GM18505 (cell line): Measurements from ENCODE around the gene ABCA2.

Source experiments
- ATAC-seq: cut with Tn5 transposase; IDR thresholded peaks from one replicate; pipeline ENCODE4 v1.9.1; 2021; ENCODE audit not compliant: unreplicated experiment
- POLR2A ChIP-seq: IDR thresholded peaks from 4 replicates; pipeline ENCODE4 v1.6.1; 2011; ENCODE audit warnings: borderline replicate concordance; ENCODE audit not compliant: insufficient read depth, insufficient read length; ENCODE audit errors: extremely low read depth

ABCA2 gene

DNA sequence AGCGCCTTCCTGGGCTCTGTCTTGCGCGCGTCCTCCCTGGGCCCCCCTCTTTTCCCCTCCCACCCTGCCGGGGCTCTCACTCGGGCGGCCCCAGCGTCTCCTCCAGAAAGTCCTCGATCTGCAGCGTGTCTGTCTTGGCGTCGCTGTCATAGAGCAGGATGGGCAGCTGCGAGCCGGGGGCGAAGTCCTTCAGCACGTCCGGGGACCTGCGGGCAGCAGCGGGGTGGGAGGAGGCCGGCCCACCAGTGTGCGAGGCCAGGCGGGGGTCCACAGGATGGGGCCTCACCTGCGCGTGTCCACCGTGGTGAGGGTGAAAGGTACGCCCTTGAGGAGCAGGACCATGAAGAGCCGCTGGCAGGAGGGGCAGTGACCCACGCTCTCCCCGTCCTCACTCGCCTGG lies 32.7 kb downstream of the ABCA2 start:
- no peak for ATAC-seq
- no peak for TF ChIP-seq POLR2A

DNA sequence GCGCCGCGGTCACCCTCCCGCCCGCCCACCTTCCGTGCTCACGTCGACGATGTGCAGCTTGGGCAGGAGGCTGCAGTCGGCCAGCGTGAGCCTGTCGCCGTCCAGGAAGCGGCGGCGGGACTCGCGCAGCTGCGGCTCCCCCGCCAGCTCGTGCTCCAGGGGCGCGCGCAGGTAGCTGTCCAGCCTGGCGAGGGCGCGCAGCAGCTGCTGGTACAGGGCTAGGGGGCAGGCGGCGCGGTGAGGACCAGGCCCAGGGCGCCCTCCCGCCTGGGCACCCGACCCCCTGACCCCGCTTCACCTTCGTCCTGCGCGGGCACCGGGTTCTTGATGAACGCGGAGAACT lies 33.2 kb downstream of the ABCA2 start:
- TF ChIP-seq POLR2A = no peak
- no peak for ATAC-seq

DNA sequence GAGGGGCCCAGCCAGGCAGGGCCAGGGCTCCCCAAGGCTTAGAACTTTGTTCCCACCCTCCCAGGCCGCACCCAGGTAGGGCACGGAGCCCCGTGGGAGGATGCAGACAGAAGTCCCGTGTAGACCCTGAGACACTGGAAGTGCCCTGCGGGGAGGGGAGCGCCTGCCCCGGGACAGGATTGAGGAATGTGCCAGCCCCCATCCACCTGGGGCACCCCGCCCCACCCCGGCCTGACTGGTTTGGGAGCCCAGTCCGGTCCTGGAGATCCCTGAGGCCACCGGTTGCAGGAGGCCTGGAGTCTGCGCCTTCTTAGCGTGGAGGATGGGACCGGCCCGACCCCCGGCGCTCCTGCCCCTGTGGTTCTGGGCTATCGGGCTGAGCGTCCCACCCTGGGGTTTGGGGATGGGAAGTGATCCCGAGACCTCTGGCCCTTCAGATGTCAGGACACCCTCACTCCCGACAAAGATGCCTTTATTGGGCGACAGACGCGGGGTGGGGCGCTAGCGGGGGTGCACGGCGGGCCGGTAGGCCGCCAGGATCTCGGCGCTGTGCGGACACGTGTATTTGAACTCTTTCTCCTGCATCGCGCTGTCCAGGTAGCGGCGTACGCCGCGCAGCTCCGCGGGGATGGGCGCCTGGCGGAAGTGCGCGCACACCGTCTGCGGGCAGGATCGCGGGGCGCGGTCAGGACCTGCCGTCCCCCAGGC lies 33.7 kb downstream of the ABCA2 start:
- ATAC-seq = no peak
- no peak for TF ChIP-seq POLR2A

DNA sequence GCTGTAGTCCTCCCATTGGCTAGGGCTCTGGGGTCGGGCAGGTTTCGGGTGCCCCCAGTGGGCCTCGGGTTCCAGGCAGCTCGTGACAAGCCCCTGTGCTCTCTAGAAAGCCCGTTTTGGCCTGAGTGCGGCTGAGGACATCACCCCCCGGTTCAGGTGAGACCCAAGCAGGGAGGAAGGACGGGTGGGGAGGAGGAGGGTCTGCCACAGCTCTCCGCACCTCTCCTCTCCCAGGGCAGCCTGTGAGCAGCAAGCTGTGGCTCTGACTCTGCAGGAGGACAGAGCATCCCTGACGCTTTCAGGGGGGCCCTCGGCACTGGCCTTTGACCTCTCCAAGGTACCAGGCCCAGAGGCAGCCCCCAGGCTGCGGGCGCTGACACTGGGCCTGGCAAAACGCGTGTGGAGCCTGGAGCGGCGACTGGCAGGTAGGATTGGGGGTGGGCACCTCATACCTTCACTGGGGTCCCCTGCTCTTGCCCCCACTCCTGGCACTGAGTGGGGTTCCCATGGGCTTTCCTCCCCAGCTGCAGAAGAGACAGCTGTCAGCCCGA lies 35.1 kb downstream of the ABCA2 start:
- peak; percentile 2 for ATAC-seq
- no peak for TF ChIP-seq POLR2A

DNA sequence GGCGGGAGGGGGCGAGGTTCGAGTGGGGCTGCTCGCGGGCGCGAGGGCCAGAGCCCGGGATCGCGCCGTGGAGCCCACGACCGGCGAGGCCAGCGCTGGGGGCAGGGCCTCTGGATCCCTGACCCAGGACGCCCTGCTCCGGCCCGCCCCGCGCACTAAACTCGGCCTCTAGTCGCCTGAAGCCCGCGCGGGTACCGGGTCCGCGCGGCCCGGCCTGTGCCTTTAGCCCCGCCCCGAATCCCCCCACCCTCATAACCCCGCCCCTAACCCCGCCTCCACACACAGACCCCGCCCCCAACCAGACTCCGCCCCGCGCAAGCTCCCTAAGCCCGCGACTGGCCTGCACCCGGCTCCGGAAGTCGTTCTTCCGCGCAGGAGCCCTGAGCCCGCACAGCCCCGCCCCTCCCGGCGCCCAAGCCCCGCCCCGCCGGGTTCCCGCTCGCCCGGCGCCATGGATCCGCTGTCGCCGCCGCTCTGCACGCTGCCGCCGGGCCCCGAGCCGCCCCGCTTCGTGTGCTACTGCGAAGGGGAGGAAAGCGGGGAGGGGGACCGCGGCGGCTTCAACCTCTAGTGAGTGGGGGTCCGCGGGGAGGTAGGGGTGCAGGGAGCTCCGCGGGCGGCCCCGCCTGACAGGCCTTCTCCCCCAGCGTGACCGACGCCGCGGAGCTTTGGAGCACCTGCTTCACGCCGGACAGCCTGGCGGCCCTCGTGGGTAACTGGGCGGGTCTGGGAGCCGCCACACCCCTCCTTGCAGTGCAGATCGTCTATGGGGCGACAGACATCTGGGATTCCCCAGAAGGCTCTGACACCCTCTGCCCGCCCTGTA lies 35.8 kb downstream of the ABCA2 start, which contains the start of gene PAXX:
PAXX (plus strand) TSS at position 430 of the 826 bp plus-strand sequence; CDS start at position 452, 22 bp downstream.
- peak; percentile 55 for TF ChIP-seq POLR2A
- peak; percentile 74 for ATAC-seq

DNA sequence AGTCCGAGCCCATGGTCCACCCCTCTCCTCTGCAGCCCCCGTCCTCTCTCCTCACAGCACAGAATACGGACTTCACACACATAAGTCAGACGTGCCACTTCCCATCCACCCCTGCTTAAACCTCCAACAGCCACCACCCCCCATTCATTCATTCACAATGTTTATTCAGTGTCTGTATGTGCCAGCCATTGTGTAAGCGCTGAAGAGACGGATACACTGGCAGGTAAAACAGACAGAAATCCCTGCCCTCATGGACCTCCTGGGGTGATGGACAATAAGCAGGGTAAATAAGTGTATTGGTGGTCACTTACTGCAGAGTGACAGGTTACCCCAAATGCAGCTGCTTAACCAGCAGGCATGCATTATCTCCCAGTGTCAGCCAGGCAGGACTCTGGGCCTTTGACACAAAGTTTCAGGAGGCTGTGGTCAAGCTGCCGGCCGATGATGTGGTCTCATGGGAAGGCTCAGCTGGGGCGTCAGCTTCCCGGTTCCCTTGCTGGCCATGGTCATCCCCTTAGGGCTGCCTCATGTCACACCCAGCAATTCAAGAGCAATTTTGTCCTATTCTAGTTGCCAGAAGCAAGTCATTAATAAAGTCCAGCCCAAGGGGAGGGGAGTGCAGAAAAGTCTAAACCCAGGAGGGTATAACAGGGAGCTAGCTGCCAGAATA lies 37.7 kb downstream of the ABCA2 start:
- TF ChIP-seq POLR2A = no peak

DNA sequence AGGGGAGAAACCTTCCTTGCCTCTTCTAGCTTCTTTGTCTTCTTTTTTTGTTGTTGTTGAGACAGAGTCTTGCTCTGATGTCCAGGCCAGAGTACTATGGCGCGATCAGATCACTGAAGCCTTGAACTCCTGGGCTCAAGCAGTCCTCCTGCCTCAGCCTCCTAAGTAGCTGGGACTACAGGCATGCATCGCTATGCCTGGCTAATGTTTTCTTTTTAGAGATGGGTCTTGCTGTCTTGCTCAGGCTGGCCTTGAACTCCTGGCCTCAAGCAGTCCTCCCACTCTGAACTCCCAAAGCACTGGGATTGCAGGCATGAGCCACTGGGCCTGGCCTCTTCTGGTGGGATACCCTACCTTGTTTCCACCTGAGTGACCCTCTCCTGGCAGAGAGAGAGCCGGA lies 39.2 kb downstream of the ABCA2 start:
- ATAC-seq = no peak
- TF ChIP-seq POLR2A = no peak

More for the DNA sequence above, 37.7 kb downstream of the ABCA2 start:
- no peak for ATAC-seq

DNA sequence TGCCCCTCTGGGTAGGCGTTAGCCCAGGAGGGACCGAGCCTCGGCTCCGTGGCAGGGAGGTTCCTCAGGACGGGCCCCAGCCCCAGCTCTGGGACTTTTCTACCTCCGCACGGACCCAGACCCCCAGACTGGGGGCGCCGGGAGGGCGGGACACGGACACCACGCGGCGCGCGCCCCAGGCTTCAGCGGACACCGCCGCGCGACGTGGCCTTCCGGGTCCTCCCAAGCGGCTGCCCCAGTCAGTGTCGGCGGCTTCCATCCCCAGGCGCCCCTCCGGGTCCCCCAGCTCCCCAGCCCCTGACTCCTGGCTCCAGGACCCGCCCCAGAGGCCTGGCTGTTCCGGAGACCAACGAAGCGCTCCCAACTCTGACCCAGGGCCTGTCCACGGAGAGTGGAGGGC lies 42.2 kb downstream of the ABCA2 start:
- no peak for ATAC-seq
- no peak for TF ChIP-seq POLR2A

DNA sequence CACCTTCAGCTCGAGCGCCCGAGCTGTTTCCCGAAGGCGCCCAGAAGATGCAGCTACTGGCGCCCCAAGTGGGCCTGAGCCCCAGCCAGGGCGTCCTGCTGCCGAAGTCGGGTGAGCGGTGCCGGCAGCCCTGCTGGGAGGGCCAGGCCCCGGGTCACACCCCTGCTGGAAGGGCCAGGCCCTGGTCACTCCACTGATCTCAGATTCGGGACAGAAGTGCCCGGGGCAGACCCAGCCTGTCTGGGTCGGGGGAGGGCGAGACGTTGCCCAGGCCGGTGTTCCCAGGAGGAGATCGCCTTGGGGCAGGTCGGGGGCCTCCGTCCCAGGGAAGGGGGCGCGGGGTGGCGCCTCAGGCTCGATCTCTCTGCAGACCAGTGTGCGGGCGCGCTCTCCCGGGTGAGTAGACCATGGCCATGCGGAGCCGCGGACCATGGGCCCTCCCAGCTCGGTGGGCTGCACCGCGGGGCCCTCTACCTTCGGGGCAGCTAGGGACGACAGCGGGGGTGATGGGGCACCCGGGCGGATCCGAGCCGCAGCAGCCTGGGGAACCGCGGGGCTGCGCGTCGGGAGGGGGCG lies 42.9 kb downstream of the ABCA2 start:
- no peak for TF ChIP-seq POLR2A

DNA sequence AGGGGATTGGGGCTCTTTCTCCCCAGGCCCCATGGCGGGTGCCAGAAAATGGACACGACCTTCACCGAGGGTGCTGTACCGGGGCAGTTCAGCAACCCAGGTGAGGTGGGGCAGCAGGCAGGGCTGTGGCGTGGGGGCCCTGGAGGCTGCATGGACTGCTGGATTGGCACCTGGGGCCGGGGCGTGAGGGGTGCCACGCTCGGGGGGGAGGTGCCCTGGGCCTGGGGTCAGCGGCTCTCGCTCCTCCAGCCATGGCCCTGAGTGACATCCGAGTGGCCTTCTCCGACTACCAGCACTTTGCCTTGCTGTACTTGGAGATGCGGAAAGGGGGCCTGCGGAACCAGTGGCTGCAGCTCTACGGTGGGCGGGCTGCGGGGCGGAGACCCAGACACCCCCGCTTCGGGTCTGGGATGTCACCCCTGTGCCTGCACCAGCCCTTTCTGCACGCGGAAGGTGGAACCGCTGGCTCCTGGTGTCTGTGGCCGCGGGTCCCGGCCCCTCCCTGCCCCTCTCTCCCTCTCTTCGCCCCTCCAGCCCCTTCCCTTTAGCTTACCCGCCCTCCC lies 43.5 kb downstream of the ABCA2 start:
- no peak for TF ChIP-seq POLR2A
- no peak for ATAC-seq

More for the DNA sequence above, 42.9 kb downstream of the ABCA2 start:
- ATAC-seq = no peak

DNA sequence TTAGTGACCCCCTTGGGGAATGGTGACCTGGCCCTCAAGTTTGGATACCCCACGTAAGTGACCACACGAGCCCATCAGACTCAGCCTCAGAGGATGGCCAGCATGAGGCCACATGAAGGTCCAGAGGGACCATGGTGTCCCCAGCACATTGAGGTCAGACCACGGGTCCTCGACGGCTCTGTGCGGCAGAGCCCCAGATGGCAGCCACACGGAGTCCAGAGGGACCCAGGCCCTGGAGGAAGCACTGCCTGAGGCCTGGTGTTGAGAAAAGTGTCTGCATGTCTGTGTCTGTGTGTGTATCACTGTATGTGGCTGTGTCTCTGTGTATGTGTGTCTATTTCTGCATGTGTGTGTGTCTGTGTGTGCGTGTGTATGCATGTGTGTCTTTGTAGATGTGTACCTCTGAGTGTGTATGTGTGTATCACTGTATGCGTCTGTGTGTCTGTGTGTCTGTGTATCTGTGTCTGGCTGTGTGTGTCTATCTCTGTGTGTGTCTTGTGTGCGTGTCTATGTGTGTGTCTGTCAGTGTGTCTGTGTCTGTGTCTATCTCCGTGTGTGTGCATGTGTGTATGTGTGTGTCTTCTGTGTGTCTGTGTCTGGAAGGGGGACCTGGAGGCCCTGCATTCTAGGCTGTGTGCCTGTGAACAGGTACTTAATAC lies 44.3 kb downstream of the ABCA2 start:
- no peak for ATAC-seq
- TF ChIP-seq POLR2A = no peak

DNA sequence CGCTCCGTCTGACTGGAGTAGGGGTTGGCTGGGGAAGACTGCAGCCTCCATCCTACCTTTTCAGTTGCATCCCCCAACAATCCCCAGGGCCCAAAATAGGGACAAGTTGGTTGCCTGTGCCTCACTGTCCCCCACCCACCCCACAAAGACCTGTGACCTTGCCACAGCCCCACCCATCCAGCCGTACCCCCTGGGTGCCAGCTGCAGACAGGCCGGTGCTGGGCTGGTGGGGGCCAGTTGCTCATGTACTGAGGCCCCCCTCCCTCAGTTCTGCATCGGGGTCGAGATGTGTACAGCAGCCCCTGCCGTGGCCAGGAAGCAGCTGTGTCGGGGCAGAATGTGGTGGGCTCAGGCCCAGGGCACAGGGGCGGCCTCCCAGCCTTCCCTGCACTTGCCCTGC lies 44.9 kb downstream of the ABCA2 start:
- no peak for ATAC-seq
- TF ChIP-seq POLR2A = no peak
